HG03097 (cell line): ENCODE measurements around the gene RAP1GAP2.
"Not testable (repeated sequence)": the region's sequence is repeated elsewhere in the genome, so short reads cannot be mapped to it uniquely, and the experiment has no call there.

Source experiments
- ATAC-seq: cut with Tn5 transposase; IDR thresholded peaks from one replicate; pipeline ENCODE4 v1.9.1; 2021; ENCODE audit not compliant: unreplicated experiment, low FRiP score

RAP1GAP2 gene

GRCh38 chr17:2989855-2990254 is 193.6 kb downstream of the RAP1GAP2 start:
- ATAC-seq = no peak

GRCh38 chr17:2990396-2990795 is 194.2 kb downstream of the RAP1GAP2 start:
- ATAC-seq = no peak

DNA sequence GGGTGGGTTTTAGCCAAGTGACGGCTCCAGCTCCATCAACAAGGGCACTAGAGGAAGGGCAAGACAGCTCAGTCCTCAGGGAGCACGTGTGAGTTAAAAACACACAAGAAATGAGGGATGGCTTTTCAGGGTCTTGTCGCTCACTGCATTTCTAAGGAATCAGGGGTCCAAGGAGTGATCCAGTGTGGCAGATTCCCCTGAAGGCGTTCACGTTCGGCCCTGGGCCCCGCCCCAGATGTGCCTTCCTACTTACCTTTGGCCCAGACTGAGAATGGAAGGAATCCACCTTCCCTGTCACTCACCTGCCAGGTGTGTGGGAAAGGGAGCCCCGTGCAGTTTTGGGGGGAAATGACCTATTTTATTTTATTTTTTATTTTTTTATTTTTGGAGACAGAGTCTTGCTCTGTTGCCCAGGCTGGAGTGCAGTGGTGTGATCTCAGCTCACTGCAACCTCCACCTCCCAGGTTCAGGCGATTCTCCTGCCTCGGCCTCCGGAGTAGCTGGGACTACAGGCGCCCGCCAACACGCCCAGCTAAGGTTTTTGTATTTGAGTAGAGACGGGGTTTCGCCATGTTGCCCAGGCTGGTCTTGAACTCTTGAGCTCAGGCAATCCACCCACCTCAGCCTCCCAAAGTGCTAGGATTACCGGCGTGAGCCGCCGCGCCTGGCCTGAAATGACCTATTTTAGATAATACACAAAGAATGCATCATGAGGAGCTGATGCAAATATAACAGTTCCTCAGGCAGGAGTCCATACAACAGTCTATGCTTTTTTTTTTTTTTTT is 195.3 kb downstream of the RAP1GAP2 start:
- not testable (repeated sequence) for ATAC-seq

DNA sequence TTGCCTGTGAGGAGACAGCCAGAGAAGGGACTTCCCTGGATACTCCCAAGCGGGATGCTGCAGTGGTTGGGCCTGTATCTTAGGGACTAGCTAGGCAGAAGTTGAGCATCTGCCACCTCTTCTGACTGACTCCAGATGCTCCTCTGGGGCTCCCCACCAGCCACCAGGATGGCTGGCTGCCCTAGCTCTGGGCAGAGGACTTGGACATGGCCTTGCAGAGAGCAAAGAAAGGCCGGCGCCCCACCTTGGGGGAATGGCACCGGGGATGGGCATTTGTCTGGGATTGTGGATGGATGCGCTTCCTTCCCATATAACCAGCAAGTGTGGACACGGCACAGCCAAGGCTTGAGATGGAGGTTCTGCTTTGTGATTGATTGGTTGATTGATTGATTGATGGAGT is 198.2 kb downstream of the RAP1GAP2 start:
- no peak for ATAC-seq

GRCh38 chr17:2995377-2995776 is 199.1 kb downstream of the RAP1GAP2 start:
- ATAC-seq = no peak

GRCh38 chr17:2995886-2996809 is 199.9 kb downstream of the RAP1GAP2 start:
- ATAC-seq = no peak

- no peak for ATAC-seq
Measured at GRCh38 chr17:2996810-2997670, 200.8 kb downstream of the RAP1GAP2 start.

DNA sequence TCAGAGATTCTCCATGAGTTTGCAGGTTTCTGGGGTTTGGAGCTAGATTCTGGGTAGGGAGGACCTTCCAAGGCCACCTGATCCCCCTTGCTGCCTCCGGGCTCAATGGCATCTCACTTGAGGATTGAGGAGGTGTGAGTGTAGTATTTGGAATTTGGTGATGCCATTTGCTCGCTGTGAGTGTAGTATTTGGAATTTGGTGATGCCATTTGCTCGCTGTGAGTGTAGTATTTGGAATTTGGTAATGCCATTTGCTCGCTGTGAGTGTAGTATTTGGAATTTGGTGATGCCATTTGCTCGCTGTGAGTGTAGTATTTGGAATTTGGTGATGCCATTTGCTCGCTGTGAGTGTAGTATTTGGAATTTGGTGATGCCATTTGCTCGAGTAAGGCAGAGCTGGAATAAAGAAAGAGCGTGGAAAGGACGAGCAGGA is 202.2 kb downstream of the RAP1GAP2 start:
- not testable (repeated sequence) for ATAC-seq

GRCh38 chr17:3002538-3003295 is 206.5 kb downstream of the RAP1GAP2 start:
- peak; percentile 66 for ATAC-seq

DNA sequence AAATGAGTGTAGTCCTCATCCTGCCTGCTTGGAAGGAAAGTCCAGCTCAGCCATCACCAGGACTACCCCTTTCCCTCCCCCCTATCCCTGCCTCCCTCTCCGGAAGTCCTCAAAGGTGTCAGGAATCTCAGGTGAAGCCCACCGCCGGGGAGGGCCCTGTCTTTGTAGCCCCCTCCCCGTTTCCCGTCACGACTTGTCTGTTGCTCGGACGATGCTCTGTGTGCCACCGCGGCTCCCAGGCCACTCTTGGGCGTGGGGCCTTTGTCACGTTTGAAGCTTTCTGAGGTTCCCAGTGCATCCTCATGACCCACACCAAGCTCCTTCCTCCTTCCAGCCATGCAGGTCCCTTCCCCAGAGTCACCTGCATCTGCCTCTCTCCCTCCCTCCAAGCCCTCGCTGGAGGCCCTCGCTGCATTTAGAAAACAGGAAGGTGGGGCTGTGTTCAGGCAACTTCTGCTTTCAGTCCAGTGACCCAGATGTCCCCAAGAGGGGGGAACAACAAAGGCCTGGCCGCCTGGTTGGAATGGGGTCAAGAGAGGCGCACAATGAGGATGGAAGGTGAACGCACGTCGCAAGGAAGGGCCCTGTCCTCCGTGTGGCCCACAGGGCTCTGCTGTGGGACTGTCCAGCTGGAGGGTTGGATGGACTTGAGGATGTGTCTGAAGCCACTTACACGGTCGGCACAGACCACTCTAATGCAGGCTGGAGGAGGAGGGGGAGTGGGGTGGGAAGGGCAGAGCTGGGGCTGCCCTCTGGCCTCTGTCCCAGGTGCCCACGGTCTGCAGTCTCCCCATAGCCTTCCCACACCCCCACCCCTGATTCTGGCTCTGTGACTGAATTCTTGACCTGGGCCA is 207.3 kb downstream of the RAP1GAP2 start:
- no peak for ATAC-seq

DNA sequence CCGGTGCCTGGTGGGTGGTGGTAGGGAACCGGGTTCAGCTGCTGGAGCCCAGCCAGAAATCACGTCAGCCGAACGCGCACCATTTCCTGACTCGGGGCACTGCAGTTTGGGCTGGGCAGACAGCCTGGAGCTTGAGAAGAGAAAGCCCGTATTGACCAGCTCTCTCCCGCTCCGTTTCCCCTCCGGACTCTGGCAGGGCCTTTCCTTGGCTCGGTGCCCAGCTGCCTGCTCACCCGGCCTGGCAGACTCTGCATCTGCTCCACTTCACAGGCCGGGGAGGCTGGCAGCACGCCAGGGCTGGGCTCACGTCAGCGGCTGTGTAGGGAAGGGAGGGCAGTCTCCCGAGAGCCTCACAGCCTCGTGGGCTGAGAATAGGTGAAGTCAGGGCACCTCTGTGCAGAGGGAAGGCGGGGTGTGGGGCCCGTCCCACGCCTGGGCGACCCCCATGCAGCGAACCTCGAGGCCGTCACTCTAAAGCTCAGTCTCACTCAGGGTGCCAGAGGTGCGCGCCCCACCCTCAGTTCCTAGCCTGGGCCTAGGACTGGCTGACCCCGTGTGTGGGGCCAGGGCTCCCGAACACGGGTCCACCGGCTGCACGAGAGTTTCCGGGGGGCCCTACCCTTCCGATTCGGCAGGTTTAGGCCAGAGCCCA is 208.0 kb downstream of the RAP1GAP2 start:
- ATAC-seq = no peak

DNA sequence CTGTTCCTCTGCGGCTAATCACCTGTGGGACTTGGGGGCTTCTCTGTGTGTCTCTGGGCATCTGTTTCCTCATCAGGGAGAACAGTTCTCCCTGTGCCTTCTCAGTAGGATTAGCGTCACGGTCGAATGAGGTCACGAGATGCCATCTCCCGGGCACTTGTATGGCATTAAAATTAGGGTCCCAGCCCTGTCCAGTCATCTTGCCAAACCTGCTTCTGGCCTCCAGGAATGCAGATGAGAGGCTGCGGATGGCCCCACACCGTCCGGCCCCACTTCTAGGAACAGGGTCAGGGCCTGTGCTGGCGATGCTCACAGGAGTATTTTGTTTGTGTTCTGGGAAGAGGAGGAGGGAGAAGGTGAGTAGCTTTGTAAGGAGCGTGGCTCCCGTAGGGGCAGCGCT is 208.7 kb downstream of the RAP1GAP2 start:
- no peak for ATAC-seq

DNA sequence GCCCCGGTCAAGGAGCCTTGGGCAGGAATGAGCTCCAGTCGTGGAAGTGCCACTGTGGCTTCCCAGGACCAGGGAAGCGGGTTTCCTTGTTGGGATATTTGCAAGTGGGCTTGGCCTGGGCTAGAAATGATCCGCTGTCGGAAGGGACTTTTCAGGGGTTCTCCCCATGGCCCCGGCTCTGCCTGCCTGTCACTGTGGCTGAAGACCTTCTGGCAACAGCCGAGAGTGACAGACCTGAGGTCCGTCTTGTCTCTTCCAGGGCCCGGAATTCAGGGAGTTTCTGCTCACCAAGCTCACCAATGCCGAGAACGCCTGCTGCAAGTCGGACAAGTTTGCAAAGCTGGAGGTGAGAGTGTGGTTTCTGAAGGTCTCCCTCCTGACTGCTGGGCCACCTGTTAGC is 209.5 kb downstream of the RAP1GAP2 start:
- ATAC-seq = no peak

DNA sequence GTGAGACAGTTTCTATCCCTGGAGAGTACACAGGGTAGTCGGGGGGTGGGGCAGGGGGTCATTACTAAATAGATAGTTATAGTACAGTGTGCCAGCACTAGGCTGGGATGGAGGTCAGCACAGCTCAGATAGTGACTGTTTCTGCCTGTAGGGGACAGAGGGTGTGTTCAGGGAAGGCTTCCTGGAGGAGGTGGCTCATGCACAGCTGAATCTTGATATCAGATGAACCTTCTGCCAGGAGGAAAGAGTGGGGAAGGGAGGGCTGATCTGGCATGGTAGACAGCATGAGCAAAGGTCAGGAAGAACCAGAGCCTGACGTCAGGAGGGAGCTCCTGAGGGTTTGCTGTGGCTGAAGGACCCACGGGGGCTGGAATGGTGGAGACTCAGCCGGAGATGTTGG is 210.6 kb downstream of the RAP1GAP2 start:
- no peak for ATAC-seq

DNA sequence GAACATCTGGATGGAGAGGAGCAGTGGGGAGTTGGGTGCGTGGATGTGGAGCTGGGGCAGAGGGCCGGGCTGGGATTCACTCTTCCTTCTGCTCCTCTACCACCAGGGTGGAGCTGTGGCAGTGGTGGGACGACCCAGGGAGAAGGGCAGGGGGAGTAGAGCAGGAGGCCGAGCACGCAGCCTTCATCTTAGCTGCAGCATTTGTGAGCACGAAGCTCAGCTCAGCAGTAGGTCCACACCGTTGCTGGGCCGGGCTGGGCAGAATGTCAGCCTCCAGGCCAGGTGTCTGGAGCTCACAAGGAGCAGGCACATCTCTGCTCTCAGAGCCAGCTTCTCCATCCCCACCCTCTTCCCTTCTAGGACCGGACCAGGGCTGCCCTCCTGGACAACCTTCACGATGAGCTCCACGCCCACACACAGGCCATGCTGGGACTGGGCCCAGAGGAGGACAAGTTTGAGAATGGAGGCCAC is 211.4 kb downstream of the RAP1GAP2 start:
- ATAC-seq = no peak

- ATAC-seq = no peak
Measured at GRCh38 chr17:3008336-3009288, 212.4 kb downstream of the RAP1GAP2 start.

DNA sequence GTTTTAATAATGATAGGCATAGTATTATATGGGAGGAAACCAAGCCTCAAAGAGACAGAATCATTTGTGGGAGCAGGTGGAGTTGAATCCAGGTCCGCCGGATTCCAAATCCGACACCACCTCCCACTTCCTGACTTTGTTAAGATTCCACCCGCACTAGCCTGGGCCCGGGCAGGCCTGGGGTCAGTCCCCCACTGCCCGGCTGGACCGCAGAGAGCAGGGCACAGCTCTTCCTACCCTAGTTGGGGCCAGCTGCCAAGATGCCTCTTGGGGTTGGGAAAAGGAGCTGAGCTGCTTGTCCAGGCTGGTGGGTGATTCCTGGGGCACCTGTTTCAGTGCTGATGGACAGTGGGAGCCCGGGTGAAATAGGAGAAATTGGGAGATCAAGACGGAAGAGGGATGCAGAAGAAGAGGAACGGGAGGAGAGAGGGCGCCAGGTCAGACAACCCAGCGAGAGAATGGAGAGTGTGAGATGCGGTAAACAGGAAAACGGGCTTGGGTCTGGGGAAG is 213.2 kb downstream of the RAP1GAP2 start:
- ATAC-seq = no peak
